AG10803 (cell line): Measurements from ENCODE around the gene CALY.

Experiments
- DNase-seq: peaks from one replicate; pipeline ENCODE4 v3.0.0; 2010; ENCODE audit warnings: low read depth
- H3K4me3 ChIP-seq: 2 replicates; pipeline ENCODE4 v1.5.1; 2011; ENCODE audit warnings: mild to moderate bottlenecking, low read length, control low read depth
- CTCF ChIP-seq: conservative IDR thresholded peaks from 2 replicates; pipeline ENCODE4 v1.5.1; 2011; ENCODE audit warnings: mild to moderate bottlenecking, low read length, control low read depth, inconsistent platforms

CALY gene

GRCh38 chr10:133281628-133282372 lies 54.9 kb downstream of the CALY start:
- no peak for DNase-seq
- no peak for TF ChIP-seq CTCF

GRCh38 chr10:133281084-133281483 lies 55.6 kb downstream of the CALY start:
- no peak for DNase-seq
- H3K4me3 ChIP-seq, result no peak overlapping the region
- TF ChIP-seq CTCF, result no peak

More at GRCh38 chr10:133281628-133282372, 54.9 kb downstream of the CALY start:
- no peak overlapping the region for H3K4me3 ChIP-seq

- no peak for TF ChIP-seq CTCF
- no peak overlapping the region for H3K4me3 ChIP-seq
- DNase-seq, result no peak
These were observed 56.2 kb downstream of the CALY start for GRCh38 chr10:133280391-133281059.

- no peak overlapping the region for H3K4me3 ChIP-seq
- no peak for TF ChIP-seq CTCF
- no peak for DNase-seq
These were observed 57.1 kb downstream of the CALY start for GRCh38 chr10:133279326-133280226.

- no peak for TF ChIP-seq CTCF
- peak; percentile 47 for DNase-seq
- no peak overlapping the region for H3K4me3 ChIP-seq
These were observed 58.0 kb downstream of the CALY start for GRCh38 chr10:133278577-133279265.

- DNase-seq, result no peak
- no peak overlapping the region for H3K4me3 ChIP-seq
- TF ChIP-seq CTCF, result no peak
These were observed 58.6 kb downstream of the CALY start for GRCh38 chr10:133277993-133278576.
